GM04503 (cell line): ENCODE results near the gene NASP.

Experiments used
- DNase-seq: peaks from one replicate; pipeline ENCODE4 v3.0.0-alpha.2; 2012; ENCODE audit warnings: low read depth

The NASP gene

GRCh38 chr1:45620588-45621500 is 37.0 kb downstream of the NASP start:
- no peak for DNase-seq

GRCh38 chr1:45621501-45621836 is 37.6 kb downstream of the NASP start:
- no peak for DNase-seq

GRCh38 chr1:45621895-45622523 is 38.2 kb downstream of the NASP start:
- no peak for DNase-seq

GRCh38 chr1:45622524-45623394 is 38.9 kb downstream of the NASP start:
- DNase-seq = no peak

- DNase-seq = no peak
Measured at GRCh38 chr1:45623972-45624371, 40.1 kb downstream of the NASP start, which contains the start of gene CCDC17. Gene CCDC17 (minus strand): TSS chr1:45624054. CDS start chr1:45623909, 145 bp downstream.

GRCh38 chr1:45629035-45629434 is 45.2 kb downstream of the NASP start:
- DNase-seq = no peak

- DNase-seq = no peak
Measured at GRCh38 chr1:45630429-45630828, 46.6 kb downstream of the NASP start.

GRCh38 chr1:45635211-45635610 is 51.4 kb downstream of the NASP start:
- DNase-seq = no peak

GRCh38 chr1:45640293-45640692 is 56.5 kb downstream of the NASP start:
- peak; percentile 9 for DNase-seq

- no peak for DNase-seq
Measured at GRCh38 chr1:45643321-45643720, 59.5 kb downstream of the NASP start.

GRCh38 chr1:45643978-45644377 is 60.1 kb downstream of the NASP start:
- DNase-seq = no peak

- DNase-seq = no peak
Measured at GRCh38 chr1:45644661-45645060, 60.8 kb downstream of the NASP start.

- DNase-seq = no peak
Measured at GRCh38 chr1:45647248-45648021, 63.6 kb downstream of the NASP start.

GRCh38 chr1:45654540-45655280 is 70.9 kb downstream of the NASP start:
- no peak for DNase-seq

- DNase-seq = no peak
Measured at GRCh38 chr1:45656573-45657226, 72.9 kb downstream of the NASP start.

GRCh38 chr1:45658171-45658570 is 74.3 kb downstream of the NASP start:
- DNase-seq = no peak

GRCh38 chr1:45659222-45659621 is 75.4 kb downstream of the NASP start:
- no peak for DNase-seq

GRCh38 chr1:45660336-45660735 is 76.5 kb downstream of the NASP start:
- no peak for DNase-seq

- no peak for DNase-seq
Measured at GRCh38 chr1:45666836-45667235, 83.0 kb downstream of the NASP start.

GRCh38 chr1:45667321-45668111 is 83.7 kb downstream of the NASP start:
- no peak for DNase-seq
